ENCODE measurements around the gene TCHH.
"Not testable (repeated sequence)": the region's sequence is repeated elsewhere in the genome, so short reads cannot be mapped to it uniquely, and the experiment has no call there.

TCHH gene

GRCh38 chr1:152112101-152112884 lies 3.0 kb downstream of the TCHH start:
- DNase-seq = no peak

- DNase-seq = no peak
These were observed 3.7 kb downstream of the TCHH start for GRCh38 chr1:152111515-152111968.

GRCh38 chr1:152110860-152111514 lies 4.3 kb downstream of the TCHH start:
- DNase-seq = peak; percentile 62

- DNase-seq = peak; percentile 59
These were observed 4.8 kb downstream of the TCHH start for GRCh38 chr1:152110365-152110859.

- DNase-seq = no peak
These were observed 5.3 kb downstream of the TCHH start for GRCh38 chr1:152109998-152110294.

GRCh38 chr1:152109231-152109997 lies 5.8 kb downstream of the TCHH start:
- no peak for DNase-seq

GRCh38 chr1:152108882-152109222 lies 6.4 kb downstream of the TCHH start:
- no peak for DNase-seq

GRCh38 chr1:152107984-152108881 lies 7.0 kb downstream of the TCHH start:
- peak; percentile 37 for DNase-seq

GRCh38 chr1:152107031-152107983 lies 7.9 kb downstream of the TCHH start:
- no peak for DNase-seq

GRCh38 chr1:152104854-152105253 lies 10.4 kb downstream of the TCHH start:
- no peak for DNase-seq

- DNase-seq = no peak
These were observed 18.3 kb downstream of the TCHH start for GRCh38 chr1:152096931-152097330.

- DNase-seq = no peak
These were observed 26.1 kb downstream of the TCHH start, which contains the start of gene TCHHL1 for GRCh38 chr1:152089014-152089674. TCHHL1 (minus strand) TSS chr1:152089064; CDS start chr1:152088143, 921 bp downstream.

GRCh38 chr1:152086760-152087159 lies 28.5 kb downstream of the TCHH start:
- DNase-seq = no peak

- DNase-seq = no peak
These were observed 30.4 kb downstream of the TCHH start for GRCh38 chr1:152084853-152085252.

GRCh38 chr1:152081026-152081425 lies 34.2 kb downstream of the TCHH start:
- DNase-seq = not testable (repeated sequence)

- DNase-seq = not testable (repeated sequence)
These were observed 34.8 kb downstream of the TCHH start for GRCh38 chr1:152080494-152080893.

- no peak for DNase-seq
These were observed 36.3 kb downstream of the TCHH start for GRCh38 chr1:152078831-152079441.

- DNase-seq = no peak
These were observed 42.9 kb downstream of the TCHH start for GRCh38 chr1:152072311-152072710.

- DNase-seq = no peak
These were observed 44.1 kb downstream of the TCHH start for GRCh38 chr1:152071123-152071522.

GRCh38 chr1:152067929-152068328 lies 47.3 kb downstream of the TCHH start:
- DNase-seq = no peak
